Neural progenitor cell (in vitro differentiated cells): ENCODE measurements around the gene ADAM17.

Experiments used
- CTCF ChIP-seq: fragments of 200-600 bp; sonication (generic); IDR thresholded peaks from 2 replicates; pipeline ENCODE4 v1.5.1; 2017; ENCODE audit warnings: antibody characterized with exemption, mild to moderate bottlenecking
- EZH2phosphoT487 ChIP-seq: fragments of 200-600 bp; sonication (generic); IDR thresholded peaks from 2 replicates; pipeline ENCODE4 v1.6.1; 2017; ENCODE audit warnings: antibody characterized with exemption

DNA sequence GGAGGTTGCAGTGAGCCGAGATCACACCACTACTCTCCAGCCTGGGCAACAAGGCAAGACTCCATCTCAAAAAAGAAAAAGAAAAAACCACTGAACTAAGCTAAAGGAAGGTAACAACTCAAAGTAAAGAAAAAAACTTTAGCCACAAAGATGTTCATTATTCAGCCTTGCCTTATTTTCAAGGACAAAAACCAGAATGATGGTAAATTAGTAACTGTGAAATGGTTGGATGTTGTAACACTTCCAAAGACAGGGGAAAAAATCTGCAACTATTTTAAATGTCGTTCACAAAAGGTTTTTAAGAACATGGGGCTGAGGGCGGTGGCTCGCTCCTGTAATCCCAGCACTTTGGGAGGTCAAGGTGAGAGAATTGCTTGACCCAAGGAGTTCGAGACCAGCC, 10.1 kb downstream of the ADAM17 start:
- TF ChIP-seq EZH2phosphoT487, result no peak
- no peak for TF ChIP-seq CTCF
